GM12878 (cell line): Measurements from ENCODE around the gene THADA. TPM values are rescaled to one million over a fixed set of nuclear protein-coding genes. Genes with fewer than 3 reads are reported as not detected.

Experiments
- ASH2L ChIP-seq: fragments of 300-600, 200-600 bp; sonication (generic); IDR thresholded peaks from 2 replicates; pipeline ENCODE4 v1.6.1; 2017; ENCODE audit warnings: low read depth, mild to moderate bottlenecking, borderline replicate concordance
- CHD1 ChIP-seq: IDR thresholded peaks from 2 replicates; pipeline ENCODE4 v1.6.1; 2012; ENCODE audit warnings: low read depth, low read length, improper control_type of control experiment
- CHD2 ChIP-seq: IDR thresholded peaks from 2 replicates; pipeline ENCODE4 v1.6.1; 2011; ENCODE audit warnings: low read depth, low read length, improper control_type of control experiment, borderline replicate concordance
- CHD4 ChIP-seq: fragments of 200-600 bp; sonication (generic); IDR thresholded peaks from 2 replicates; pipeline ENCODE4 v1.6.1; 2016; ENCODE audit warnings: mild to moderate bottlenecking
- CREM ChIP-seq: IDR thresholded peaks from 2 replicates; pipeline ENCODE4 v1.6.1; 2014; ENCODE audit warnings: antibody characterized with exemption, low read depth
- EED ChIP-seq: sonication (generic); IDR thresholded peaks from 2 replicates; pipeline ENCODE4 v1.6.1; 2016; ENCODE audit warnings: antibody characterized with exemption, low read depth
- FOS ChIP-seq: IDR thresholded peaks from 3 replicates; pipeline ENCODE4 v1.6.1; 2011; ENCODE audit warnings: borderline replicate concordance; ENCODE audit not compliant: insufficient read length; ENCODE audit errors: extremely low read depth
- GATAD2B ChIP-seq: fragments of 450-650 bp; conservative IDR thresholded peaks from 2 replicates; pipeline ENCODE4 v1.6.1; 2017; ENCODE audit warnings: low read depth, mild to moderate bottlenecking, moderate library complexity
- HDAC2 ChIP-seq: fragments of 200-600 bp; sonication (generic); IDR thresholded peaks from 2 replicates; pipeline ENCODE4 v1.6.1; 2017
- KLF5 ChIP-seq: fragments of 450-650 bp; IDR thresholded peaks from 2 replicates; pipeline ENCODE4 v1.6.1; 2014; ENCODE audit warnings: mild to moderate bottlenecking; ENCODE audit not compliant: partially characterized antibody
- MTA3 ChIP-seq: IDR thresholded peaks from 2 replicates; pipeline ENCODE4 v1.6.1; 2012; ENCODE audit warnings: low read length, inconsistent platforms, borderline replicate concordance
- NFYB ChIP-seq: IDR thresholded peaks from 2 replicates; pipeline ENCODE4 v1.6.1; 2011; ENCODE audit warnings: low read depth, mild to moderate bottlenecking, low read length, improper control_type of control experiment, moderate library complexity; ENCODE audit not compliant: insufficient read depth
- NR2C1 ChIP-seq: fragments of 450-650 bp; IDR thresholded peaks from 2 replicates; pipeline ENCODE4 v1.6.1; 2017; ENCODE audit warnings: antibody characterized with exemption, mild to moderate bottlenecking, moderate library complexity
- NR2F1 ChIP-seq: fragments of 450-650 bp; conservative IDR thresholded peaks from 2 replicates; pipeline ENCODE4 v1.6.1; 2017; ENCODE audit warnings: mild to moderate bottlenecking
- POLR2AphosphoS5 ChIP-seq: IDR thresholded peaks from 2 replicates; pipeline ENCODE4 v1.6.1; 2011; ENCODE audit warnings: mild to moderate bottlenecking, low read length, inconsistent platforms
- RFX5 ChIP-seq: IDR thresholded peaks from 2 replicates; pipeline ENCODE4 v1.6.1; 2011; ENCODE audit warnings: low read depth, low read length, improper control_type of control experiment
- SMAD1 ChIP-seq: fragments of 450-650 bp; IDR thresholded peaks from 2 replicates; pipeline ENCODE4 v1.6.1; 2018; ENCODE audit warnings: mild to moderate bottlenecking, low read depth; ENCODE audit not compliant: partially characterized antibody
- SMARCA5 ChIP-seq: fragments of 450-650 bp; IDR thresholded peaks from 2 replicates; pipeline ENCODE4 v1.6.1; 2017; ENCODE audit warnings: mild to moderate bottlenecking
- TBL1XR1 ChIP-seq: IDR thresholded peaks from 2 replicates; pipeline ENCODE4 v1.6.1; 2012; ENCODE audit warnings: low read depth, low read length, improper control_type of control experiment
- ZNF217 ChIP-seq: fragments of 450-650 bp; IDR thresholded peaks from 2 replicates; pipeline ENCODE4 v1.6.1; 2017; ENCODE audit warnings: antibody characterized with exemption, mild to moderate bottlenecking
- polyA plus RNA-seq, 11 experiments: library from polyadenylated mRNA; depleted of rRNA in 4 of 11; unstranded in 6 of 11; stranded (reverse) in 5 of 11; fragments of >200 nt; fragmentation: Nextera tagmentation in 4 of 11; fragmentation: Illumina TruSeq in 1 of 11; extraction: Ambion mirVana in 4 of 11; extraction: Trizol in 1 of 11; gene quantifications; 1 replicate in 1 of 11; 2 replicates in 10 of 11; pipeline versions ENCODE4 v1.2.1 to v1.2.3, GENCODE V29; 2011 to 2016; ENCODE audit warnings: inconsistent platforms in 2 of 11, missing spikeins in 2 of 11, low read depth in 1 of 11
- total RNA-seq, 4 experiments: library from RNA; depleted of rRNA in 3 of 4; stranded (reverse); fragments of >200 nt in 3 of 4; fragmentation: Illumina TruSeq in 1 of 4; extraction: Trizol in 1 of 4; gene quantifications; 2 replicates each; pipeline versions ENCODE4 v1.2.1 to v1.2.3, GENCODE V29; 2013 to 2021
- TF ChIP-seq, protein P1 (sequence below): fragments of 450-650 bp; formaldehyde crosslinking; IDR thresholded peaks from 2 replicates; pipeline ENCODE4 v1.5.0; 2022; ENCODE audit warnings: mild to moderate bottlenecking, missing genetic modification characterization
- TF ChIP-seq, protein P2 (sequence below): IDR thresholded peaks from 2 replicates; pipeline ENCODE4 v1.6.1; 2011; ENCODE audit warnings: low read depth, low read length, improper control_type of control experiment, borderline replicate concordance
- TF ChIP-seq, protein P3 (sequence below): fragments of 450-650 bp; IDR thresholded peaks from 2 replicates; pipeline ENCODE4 v1.6.1; 2017; ENCODE audit warnings: mild to moderate bottlenecking, moderate library complexity
- TF ChIP-seq, protein P4 (sequence below): IDR thresholded peaks from 2 replicates; pipeline ENCODE4 v1.6.1; 2012; ENCODE audit warnings: low read depth, low read length, improper control_type of control experiment

Gene THADA
- total and polyA plus RNA-seq, 10 of the 15 experiments (the other 5 are each of a cell fraction or from before 2014, with no cell fraction given), result 14.6 to 33.2 (median 23.2) TPM

DNA sequence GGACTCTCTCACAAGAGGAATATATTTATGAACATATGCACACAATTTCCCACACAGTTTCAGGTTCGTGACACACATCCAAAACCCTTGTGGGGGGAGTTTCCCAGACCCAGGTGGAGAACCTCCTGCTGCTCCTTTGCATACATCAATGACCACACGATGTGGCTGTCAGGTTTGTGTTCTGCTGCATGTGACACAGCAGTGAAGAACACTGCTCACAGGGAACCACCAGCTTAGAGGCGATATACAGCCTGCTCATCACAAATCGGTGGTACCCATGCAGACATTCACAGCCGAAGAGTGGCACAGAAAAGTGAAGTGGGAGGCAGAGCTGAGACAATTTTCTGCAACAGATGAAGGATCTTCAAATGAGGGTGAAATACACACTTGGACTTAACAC is 193.8 kb downstream of the THADA start (continued):
- TF ChIP-seq, protein P1, sequence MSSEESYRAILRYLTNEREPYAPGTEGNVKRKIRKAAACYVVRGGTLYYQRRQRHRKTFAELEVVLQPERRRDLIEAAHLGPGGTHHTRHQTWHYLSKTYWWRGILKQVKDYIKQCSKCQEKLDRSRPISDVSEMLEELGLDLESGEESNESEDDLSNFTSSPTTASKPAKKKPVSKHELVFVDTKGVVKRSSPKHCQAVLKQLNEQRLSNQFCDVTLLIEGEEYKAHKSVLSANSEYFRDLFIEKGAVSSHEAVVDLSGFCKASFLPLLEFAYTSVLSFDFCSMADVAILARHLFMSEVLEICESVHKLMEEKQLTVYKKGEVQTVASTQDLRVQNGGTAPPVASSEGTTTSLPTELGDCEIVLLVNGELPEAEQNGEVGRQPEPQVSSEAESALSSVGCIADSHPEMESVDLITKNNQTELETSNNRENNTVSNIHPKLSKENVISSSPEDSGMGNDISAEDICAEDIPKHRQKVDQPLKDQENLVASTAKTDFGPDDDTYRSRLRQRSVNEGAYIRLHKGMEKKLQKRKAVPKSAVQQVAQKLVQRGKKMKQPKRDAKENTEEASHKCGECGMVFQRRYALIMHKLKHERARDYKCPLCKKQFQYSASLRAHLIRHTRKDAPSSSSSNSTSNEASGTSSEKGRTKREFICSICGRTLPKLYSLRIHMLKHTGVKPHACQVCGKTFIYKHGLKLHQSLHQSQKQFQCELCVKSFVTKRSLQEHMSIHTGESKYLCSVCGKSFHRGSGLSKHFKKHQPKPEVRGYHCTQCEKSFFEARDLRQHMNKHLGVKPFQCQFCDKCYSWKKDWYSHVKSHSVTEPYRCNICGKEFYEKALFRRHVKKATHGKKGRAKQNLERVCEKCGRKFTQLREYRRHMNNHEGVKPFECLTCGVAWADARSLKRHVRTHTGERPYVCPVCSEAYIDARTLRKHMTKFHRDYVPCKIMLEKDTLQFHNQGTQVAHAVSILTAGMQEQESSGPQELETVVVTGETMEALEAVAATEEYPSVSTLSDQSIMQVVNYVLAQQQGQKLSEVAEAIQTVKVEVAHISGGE (CRISPR knock-in tag), result no peak
- TF ChIP-seq FOS (no peak), GATAD2B (peak; percentile 84), NR2F1 (peak; percentile 65), ZNF217 (no peak), POLR2AphosphoS5 (peak; percentile 75), NFYB (no peak), HDAC2 (no peak), KLF5 (peak; percentile 20), CHD2 (peak; percentile 89; the same call in 1 of the 2 replicates), CREM (peak; percentile 90), ASH2L (0 out of 2 replicates have a peak, but pooled peaks have one; percentile 44), NR2C1 (no peak), CHD1 (no peak; the same call in 1 of the 2 replicates), SMAD1 (peak; percentile 68), MTA3 (peak; percentile 95; the same call in 1 of the 2 replicates), RFX5 (no peak), CHD4 (no peak), EED (peak; percentile 89), TBL1XR1 (peak; percentile 34; the same call in 1 of the 2 replicates), SMARCA5 (peak; percentile 15; the same call in 1 of the 2 replicates)
- TF ChIP-seq, protein P2, sequence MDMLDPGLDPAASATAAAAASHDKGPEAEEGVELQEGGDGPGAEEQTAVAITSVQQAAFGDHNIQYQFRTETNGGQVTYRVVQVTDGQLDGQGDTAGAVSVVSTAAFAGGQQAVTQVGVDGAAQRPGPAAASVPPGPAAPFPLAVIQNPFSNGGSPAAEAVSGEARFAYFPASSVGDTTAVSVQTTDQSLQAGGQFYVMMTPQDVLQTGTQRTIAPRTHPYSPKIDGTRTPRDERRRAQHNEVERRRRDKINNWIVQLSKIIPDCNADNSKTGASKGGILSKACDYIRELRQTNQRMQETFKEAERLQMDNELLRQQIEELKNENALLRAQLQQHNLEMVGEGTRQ, result peak; percentile 66; the same call in 1 of the 2 replicates
- TF ChIP-seq, protein P3, sequence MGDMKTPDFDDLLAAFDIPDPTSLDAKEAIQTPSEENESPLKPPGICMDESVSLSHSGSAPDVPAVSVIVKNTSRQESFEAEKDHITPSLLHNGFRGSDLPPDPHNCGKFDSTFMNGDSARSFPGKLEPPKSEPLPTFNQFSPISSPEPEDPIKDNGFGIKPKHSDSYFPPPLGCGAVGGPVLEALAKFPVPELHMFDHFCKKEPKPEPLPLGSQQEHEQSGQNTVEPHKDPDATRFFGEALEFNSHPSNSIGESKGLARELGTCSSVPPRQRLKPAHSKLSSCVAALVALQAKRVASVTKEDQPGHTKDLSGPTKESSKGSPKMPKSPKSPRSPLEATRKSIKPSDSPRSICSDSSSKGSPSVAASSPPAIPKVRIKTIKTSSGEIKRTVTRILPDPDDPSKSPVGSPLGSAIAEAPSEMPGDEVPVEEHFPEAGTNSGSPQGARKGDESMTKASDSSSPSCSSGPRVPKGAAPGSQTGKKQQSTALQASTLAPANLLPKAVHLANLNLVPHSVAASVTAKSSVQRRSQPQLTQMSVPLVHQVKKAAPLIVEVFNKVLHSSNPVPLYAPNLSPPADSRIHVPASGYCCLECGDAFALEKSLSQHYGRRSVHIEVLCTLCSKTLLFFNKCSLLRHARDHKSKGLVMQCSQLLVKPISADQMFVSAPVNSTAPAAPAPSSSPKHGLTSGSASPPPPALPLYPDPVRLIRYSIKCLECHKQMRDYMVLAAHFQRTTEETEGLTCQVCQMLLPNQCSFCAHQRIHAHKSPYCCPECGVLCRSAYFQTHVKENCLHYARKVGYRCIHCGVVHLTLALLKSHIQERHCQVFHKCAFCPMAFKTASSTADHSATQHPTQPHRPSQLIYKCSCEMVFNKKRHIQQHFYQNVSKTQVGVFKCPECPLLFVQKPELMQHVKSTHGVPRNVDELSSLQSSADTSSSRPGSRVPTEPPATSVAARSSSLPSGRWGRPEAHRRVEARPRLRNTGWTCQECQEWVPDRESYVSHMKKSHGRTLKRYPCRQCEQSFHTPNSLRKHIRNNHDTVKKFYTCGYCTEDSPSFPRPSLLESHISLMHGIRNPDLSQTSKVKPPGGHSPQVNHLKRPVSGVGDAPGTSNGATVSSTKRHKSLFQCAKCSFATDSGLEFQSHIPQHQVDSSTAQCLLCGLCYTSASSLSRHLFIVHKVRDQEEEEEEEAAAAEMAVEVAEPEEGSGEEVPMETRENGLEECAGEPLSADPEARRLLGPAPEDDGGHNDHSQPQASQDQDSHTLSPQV, result no peak
- TF ChIP-seq, protein P4, sequence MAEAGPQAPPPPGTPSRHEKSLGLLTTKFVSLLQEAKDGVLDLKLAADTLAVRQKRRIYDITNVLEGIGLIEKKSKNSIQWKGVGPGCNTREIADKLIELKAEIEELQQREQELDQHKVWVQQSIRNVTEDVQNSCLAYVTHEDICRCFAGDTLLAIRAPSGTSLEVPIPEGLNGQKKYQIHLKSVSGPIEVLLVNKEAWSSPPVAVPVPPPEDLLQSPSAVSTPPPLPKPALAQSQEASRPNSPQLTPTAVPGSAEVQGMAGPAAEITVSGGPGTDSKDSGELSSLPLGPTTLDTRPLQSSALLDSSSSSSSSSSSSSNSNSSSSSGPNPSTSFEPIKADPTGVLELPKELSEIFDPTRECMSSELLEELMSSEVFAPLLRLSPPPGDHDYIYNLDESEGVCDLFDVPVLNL, result no peak
